Neural progenitor cell (in vitro differentiated cells): ENCODE data around the gene SMIM28.

ENCODE experiments used
- EZH2 ChIP-seq: fragments of 200-600 bp; sonication (generic); IDR thresholded peaks from 2 replicates; pipeline ENCODE4 v1.6.1; 2017; ENCODE audit warnings: antibody characterized with exemption, mild to moderate bottlenecking, moderate library complexity
- EZH2phosphoT487 ChIP-seq: fragments of 200-600 bp; sonication (generic); IDR thresholded peaks from 2 replicates; pipeline ENCODE4 v1.6.1; 2017; ENCODE audit warnings: antibody characterized with exemption
- TF ChIP-seq, protein P1 (sequence below): fragments of 200-600 bp; sonication (generic); IDR thresholded peaks from 2 replicates; pipeline ENCODE4 v1.5.1; 2017; ENCODE audit warnings: antibody characterized with exemption, mild to moderate bottlenecking

DNA sequence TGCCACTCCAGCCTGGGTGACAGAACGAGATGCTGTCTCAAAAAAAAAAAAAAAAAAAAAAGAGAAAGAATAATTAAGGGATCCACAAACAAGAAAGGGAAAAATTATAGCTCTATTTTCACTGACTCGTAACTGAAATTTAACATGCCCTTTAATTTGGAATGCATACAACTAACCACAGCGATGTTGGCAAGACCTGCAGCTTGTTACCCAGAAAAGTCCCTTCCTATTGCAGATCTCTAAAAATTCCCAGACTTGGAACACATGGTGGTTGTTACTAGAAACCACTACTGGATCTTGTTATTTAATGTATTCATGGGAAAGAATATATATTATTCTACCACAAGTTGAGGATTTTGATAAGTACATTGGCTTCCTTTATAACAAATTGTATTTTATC lies 27.8 kb upstream of the SMIM28 start:
- TF ChIP-seq, protein P1, sequence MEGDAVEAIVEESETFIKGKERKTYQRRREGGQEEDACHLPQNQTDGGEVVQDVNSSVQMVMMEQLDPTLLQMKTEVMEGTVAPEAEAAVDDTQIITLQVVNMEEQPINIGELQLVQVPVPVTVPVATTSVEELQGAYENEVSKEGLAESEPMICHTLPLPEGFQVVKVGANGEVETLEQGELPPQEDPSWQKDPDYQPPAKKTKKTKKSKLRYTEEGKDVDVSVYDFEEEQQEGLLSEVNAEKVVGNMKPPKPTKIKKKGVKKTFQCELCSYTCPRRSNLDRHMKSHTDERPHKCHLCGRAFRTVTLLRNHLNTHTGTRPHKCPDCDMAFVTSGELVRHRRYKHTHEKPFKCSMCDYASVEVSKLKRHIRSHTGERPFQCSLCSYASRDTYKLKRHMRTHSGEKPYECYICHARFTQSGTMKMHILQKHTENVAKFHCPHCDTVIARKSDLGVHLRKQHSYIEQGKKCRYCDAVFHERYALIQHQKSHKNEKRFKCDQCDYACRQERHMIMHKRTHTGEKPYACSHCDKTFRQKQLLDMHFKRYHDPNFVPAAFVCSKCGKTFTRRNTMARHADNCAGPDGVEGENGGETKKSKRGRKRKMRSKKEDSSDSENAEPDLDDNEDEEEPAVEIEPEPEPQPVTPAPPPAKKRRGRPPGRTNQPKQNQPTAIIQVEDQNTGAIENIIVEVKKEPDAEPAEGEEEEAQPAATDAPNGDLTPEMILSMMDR: no peak
- TF ChIP-seq EZH2phosphoT487 (no peak), EZH2 (no peak)
